Measurements from ENCODE around the gene GRID1. TPM values are rescaled to one million over a fixed set of nuclear protein-coding genes. Genes with fewer than 3 reads are reported as not detected.

Gene GRID1
- total RNA-seq, 1 experiment from 2014 or later: not detected

GRCh38 chr10:85925201-85925750, 441.3 kb downstream of the GRID1 start:
- Histone ChIP-seq H3K36me3 (ENCODE audit: low read depth, low read length) (no peaks in the 10 kb centered on the region), H2AFZ (ENCODE audit: low read length) (no peak overlapping the region), H4K20me1 (ENCODE audit: low read length) (no peaks in the 10 kb centered on the region), H3K4me3 (ENCODE audit: low read length) (no peak overlapping the region), H3K9ac (ENCODE audit: low read length) (no peak overlapping the region), H3K79me2 (ENCODE audit: low read length) (no peaks in the 10 kb centered on the region), H3K9me2 (replicated peaks; ENCODE audit: low read length) (no peaks in the 10 kb centered on the region), H3K27ac (ENCODE audit: low read length) (no peak overlapping the region), H3F3A (ENCODE audit: low read length, unreplicated experiment) (no peaks in the 10 kb centered on the region), H3K9me3 (ENCODE audit: low read length) (no peaks in the 10 kb centered on the region), H3K27me3 (ENCODE audit: low read length) (no peaks in the 10 kb centered on the region), H3K4me1 (ENCODE audit: insufficient read depth, low read length) (no peaks in the 10 kb centered on the region), H3K4me2 (ENCODE audit: low read length) (no peak overlapping the region)
- CTCF ChIA-PET: no interaction called here
- intact Hi-C loops (cut with micrococcal nuclease): no loop called here
- TF ChIP-seq EZH2 (IDR thresholded peaks at IDR 0.05; ENCODE audit: low read length, unreplicated experiment): no peak
- no peak for TF ChIP-seq EZH2phosphoT487 (IDR thresholded peaks at IDR 0.05; ENCODE audit: borderline replicate concordance, low read length)
- no peak for TF ChIP-seq CTCF (conservative IDR thresholded peaks at IDR 0.05; ENCODE audit: low read depth, low read length)
- BruUV-seq (replicated peaks): no TSS peak
- DNase-seq (no peak), ATAC-seq (no peak)
- POLR2A ChIA-PET (ENCODE audit: unreplicated experiment): no interaction called here

- CTCF ChIA-PET: no interaction called here
- ATAC-seq (no peak), DNase-seq (no peak)
- H3K27me3 ChIP-seq (ENCODE audit: low read length): no peaks in the 10 kb centered on the region
- no peaks in the 10 kb centered on the region for H3K9me3 ChIP-seq (ENCODE audit: low read length)
- no peaks in the 10 kb centered on the region for H3K79me2 ChIP-seq (ENCODE audit: low read length)
- no peak overlapping the region for H2AFZ ChIP-seq (ENCODE audit: low read length)
- H3K4me2 ChIP-seq (ENCODE audit: low read length): no peak overlapping the region
- H4K20me1 ChIP-seq (ENCODE audit: low read length): no peaks in the 10 kb centered on the region
- no peak overlapping the region for H3K9ac ChIP-seq (ENCODE audit: low read length)
- no peak overlapping the region for H3K27ac ChIP-seq (ENCODE audit: low read length)
- intact Hi-C loops (cut with micrococcal nuclease): no loop called here
- H3K36me3 ChIP-seq (ENCODE audit: low read depth, low read length): no peaks in the 10 kb centered on the region
- H3K9me2 ChIP-seq (replicated peaks; ENCODE audit: low read length): no peaks in the 10 kb centered on the region
- H3F3A ChIP-seq (ENCODE audit: low read length, unreplicated experiment): no peaks in the 10 kb centered on the region
- no peak for TF ChIP-seq EZH2phosphoT487 (IDR thresholded peaks at IDR 0.05; ENCODE audit: borderline replicate concordance, low read length)
- TF ChIP-seq CTCF (conservative IDR thresholded peaks at IDR 0.05; ENCODE audit: low read depth, low read length): no peak
- TF ChIP-seq EZH2 (IDR thresholded peaks at IDR 0.05; ENCODE audit: low read length, unreplicated experiment): no peak
- H3K4me1 ChIP-seq (ENCODE audit: insufficient read depth, low read length): no peaks in the 10 kb centered on the region
- no peak overlapping the region for H3K4me3 ChIP-seq (ENCODE audit: low read length)
- no TSS peak for BruUV-seq (replicated peaks)
- POLR2A ChIA-PET (ENCODE audit: unreplicated experiment): no interaction called here
These were observed 442.1 kb downstream of the GRID1 start for GRCh38 chr10:85924382-85925102.

Data from PC-3 (cell line).